ENCODE data around the gene KLHL1. TPM values are rescaled to one million over a fixed set of nuclear protein-coding genes. Genes with fewer than 3 reads are reported as not detected.

The KLHL1 gene
- total and polyA plus RNA-seq, 2 of the 4 experiments (the other 2 are of a cell fraction), result not detected

DNA sequence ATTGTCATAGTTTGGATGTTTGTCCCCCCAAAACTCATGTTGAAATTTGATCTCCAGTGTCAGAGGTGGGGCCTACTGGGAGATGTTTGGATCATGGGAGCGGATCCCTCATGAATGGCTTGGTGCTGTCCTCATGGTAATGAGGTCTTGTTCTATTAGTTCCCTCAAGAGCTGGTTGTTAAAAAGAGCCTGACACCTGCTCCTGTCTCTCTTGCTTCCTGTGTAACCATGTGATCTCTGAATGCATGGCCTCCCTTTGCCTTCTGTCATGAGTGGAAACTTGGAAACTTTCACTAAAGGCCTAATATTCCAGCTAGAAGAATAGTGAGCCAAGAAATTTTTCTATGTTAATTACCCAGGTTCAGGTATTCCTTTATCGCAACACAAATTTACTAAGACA lies 312.0 kb downstream of the KLHL1 start:
- Histone ChIP-seq H3K4me3 (ENCODE audit: insufficient read depth, low read depth, low read length) (no peak overlapping the region), H2AK9ac (replicated peaks; ENCODE audit: low read depth, low read length, poor library complexity) (no peak overlapping the region), H2AFZ (replicated peaks; ENCODE audit: low read length, poor library complexity) (no peak overlapping the region), H3K9me3 (ENCODE audit: control insufficient read depth, insufficient read depth, low read length) (peaks cover 5% of the 10 kb centered on the region; the same call in 1 of the 2 replicates), H4K20me1 (ENCODE audit: insufficient read depth, low read length) (no peaks in the 10 kb centered on the region), H2BK20ac (ENCODE audit: low read depth, low read length) (no peak overlapping the region), H3K23ac (ENCODE audit: low read depth, low read length) (no peak overlapping the region), H3K4me2 (ENCODE audit: low read depth, low read length) (no peak overlapping the region), H3K9ac (ENCODE audit: low read depth, low read length) (no peak overlapping the region), H4K91ac (ENCODE audit: insufficient read depth, low read depth, low read length) (no peak overlapping the region), H3K18ac (ENCODE audit: low read depth, low read length) (no peak overlapping the region), H3K14ac (replicated peaks; ENCODE audit: low read depth, low read length) (no peak overlapping the region), H3K4ac (ENCODE audit: low read depth, low read length) (no peak overlapping the region), H3K9me1 (ENCODE audit: insufficient read depth, low read length) (no peaks in the 10 kb centered on the region), H4K5ac (ENCODE audit: low read depth, low read length) (no peak overlapping the region), H3K56ac (ENCODE audit: extremely low read depth, insufficient read depth, low read length) (no peak overlapping the region), H3K79me1 (ENCODE audit: low read depth in 1 of 2, low read length in 2 of 2) (no peaks in the 10 kb centered on the region), H2BK120ac (ENCODE audit: low read depth, low read length) (no peak overlapping the region), H3K27me3 (ENCODE audit: control insufficient read depth, insufficient read depth, low read length) (no peaks in the 10 kb centered on the region), H3K36me3 (ENCODE audit: control insufficient read depth, insufficient read depth, low read length) (no peaks in the 10 kb centered on the region), H4K8ac (ENCODE audit: low read depth in 2 of 2, low read length in 2 of 2) (no peak overlapping the region), H3K4me1 (ENCODE audit: control insufficient read depth, insufficient read depth, low read length) (no peaks in the 10 kb centered on the region), H2BK15ac (ENCODE audit: low read depth, low read length) (no peak overlapping the region), H2BK5ac (ENCODE audit: low read depth, low read length, poor library complexity, severe bottlenecking) (no peak overlapping the region), H3K27ac (ENCODE audit: insufficient read depth, low read length) (no peak overlapping the region), H2AK5ac (ENCODE audit: low read depth, low read length) (no peak overlapping the region)
- no TSS peak for BruUV-seq (replicated peaks)
- intact Hi-C loops (cut with micrococcal nuclease), result no loop called here
- TF ChIP-seq MAZ (IDR thresholded peaks at IDR 0.05; ENCODE audit: borderline replicate concordance, low read depth, low read length) (no peak), SMC3 (IDR thresholded peaks at IDR 0.05; ENCODE audit: low read depth, low read length) (no peak), POLR2A (IDR thresholded peaks at IDR 0.05; ENCODE audit: low read depth, low read length) (no peak), RCOR1 (IDR thresholded peaks at IDR 0.05; ENCODE audit: insufficient replicate concordance, low read length) (no peak)
- TF ChIP-seq, protein P1, sequence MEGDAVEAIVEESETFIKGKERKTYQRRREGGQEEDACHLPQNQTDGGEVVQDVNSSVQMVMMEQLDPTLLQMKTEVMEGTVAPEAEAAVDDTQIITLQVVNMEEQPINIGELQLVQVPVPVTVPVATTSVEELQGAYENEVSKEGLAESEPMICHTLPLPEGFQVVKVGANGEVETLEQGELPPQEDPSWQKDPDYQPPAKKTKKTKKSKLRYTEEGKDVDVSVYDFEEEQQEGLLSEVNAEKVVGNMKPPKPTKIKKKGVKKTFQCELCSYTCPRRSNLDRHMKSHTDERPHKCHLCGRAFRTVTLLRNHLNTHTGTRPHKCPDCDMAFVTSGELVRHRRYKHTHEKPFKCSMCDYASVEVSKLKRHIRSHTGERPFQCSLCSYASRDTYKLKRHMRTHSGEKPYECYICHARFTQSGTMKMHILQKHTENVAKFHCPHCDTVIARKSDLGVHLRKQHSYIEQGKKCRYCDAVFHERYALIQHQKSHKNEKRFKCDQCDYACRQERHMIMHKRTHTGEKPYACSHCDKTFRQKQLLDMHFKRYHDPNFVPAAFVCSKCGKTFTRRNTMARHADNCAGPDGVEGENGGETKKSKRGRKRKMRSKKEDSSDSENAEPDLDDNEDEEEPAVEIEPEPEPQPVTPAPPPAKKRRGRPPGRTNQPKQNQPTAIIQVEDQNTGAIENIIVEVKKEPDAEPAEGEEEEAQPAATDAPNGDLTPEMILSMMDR (conservative IDR thresholded peaks at IDR 0.05; ENCODE audit: low read depth, low read length), result no peak
- dilution Hi-C loops (cut with HindIII; ENCODE audit: low sequenced_read_pairs, unreplicated experiment), result no loop called here
- ChIA-PET POLR2A (ENCODE audit: unreplicated experiment) (no interaction called here), CTCF (no interaction called here)
- no peak for ATAC-seq (ENCODE audit: low read depth)
- DNase-seq, result no peak
- in situ Hi-C loops (cut with MboI; ENCODE audit: low sequenced_read_pairs), result no loop called here
- WGBS, 2 experiments (ENCODE audit: extremely low coverage in 2 of 2, insufficient read length in 1 of 2), result no CpG with 5 or more reads among the region's 2 CpGs
